T-cell (primary cell): ENCODE results near the gene PRICKLE2. TPM values are rescaled to one million over a fixed set of nuclear protein-coding genes. Genes with fewer than 3 reads are reported as not detected.

Source experiments
- ATAC-seq, 4 experiments: fragments of 200-7000 bp in 3 of 4; fragments of 150-1000 bp in 1 of 4; cut with Tn5 transposase; replicated peaks in 1 of 4; 1 replicate in 3 of 4; 2 replicates in 1 of 4; pipeline ENCODE4 v1.10.0; 2021; ENCODE audit warnings: moderate library complexity in 3 of 4, mild to moderate bottlenecking in 2 of 4, moderate number of reproducible peaks in 1 of 4
- CTCF ChIA-PET, 2 donors: fragments of 300-600 bp; sonication (Branson Sonifier 250); formaldehyde crosslinking; loops; one replicate each; lab custom pipeline; 2022; ENCODE audit warnings: antibody characterized with exemption in 2 of 2; lab: Charles Lee
- POLR2A ChIA-PET, 2 donors: fragments of 300-600 bp; sonication (Branson Sonifier 250); formaldehyde crosslinking; loops; one replicate each; lab custom pipeline; 2022; ENCODE audit warnings: antibody characterized with exemption in 2 of 2; lab: Charles Lee
- DNase-seq, 35 experiments: peaks; one replicate each; pipeline versions ENCODE4 v3.0.0 to v3.0.0-alpha.2; 2013 to 2023
- H3K27ac ChIP-seq: one replicate; pipeline ENCODE4 v1.5.1; 2013; ENCODE audit warnings: low read length
- H3K27me3 ChIP-seq, 2 experiments: replicated peaks in 1 of 2; 1 replicate in 1 of 2; 2 replicates in 1 of 2; pipeline versions ENCODE4 v1.6.1 to v1.7.0; 2013; ENCODE audit warnings: low read length in 1 of 2, mixed read lengths in 1 of 2; ENCODE audit not compliant: control insufficient read depth in 2 of 2, insufficient read depth in 2 of 2; ENCODE audit errors: extremely low read depth in 1 of 2
- H3K36me3 ChIP-seq, 2 donors: 1 replicate in 1 of 2; 2 replicates in 1 of 2; pipeline versions ENCODE4 v1.6.1 to v1.7.0; 2013; ENCODE audit warnings: low read length in 1 of 2; ENCODE audit not compliant: control insufficient read depth in 2 of 2, insufficient read depth in 1 of 2; ENCODE audit errors: extremely low read depth in 1 of 2
- H3K4me1 ChIP-seq, 2 experiments: 1 replicate in 1 of 2; 2 replicates in 1 of 2; pipeline versions ENCODE4 v1.6.1 to v1.7.0; 2013; ENCODE audit warnings: low read length in 2 of 2, mixed read lengths in 1 of 2; ENCODE audit not compliant: insufficient read depth in 2 of 2, control insufficient read depth in 1 of 2; ENCODE audit errors: extremely low read depth in 1 of 2
- H3K4me3 ChIP-seq, 2 donors: 1 replicate in 1 of 2; 2 replicates in 1 of 2; pipeline versions ENCODE4 v1.5.1 to v1.7.0; 2013; ENCODE audit warnings: mild to moderate bottlenecking in 2 of 2, low read length in 1 of 2, moderate library complexity in 1 of 2; ENCODE audit not compliant: control insufficient read depth in 1 of 2; ENCODE audit errors: extremely low read depth in 1 of 2
- H3K9me3 ChIP-seq: 2 replicates; pipeline ENCODE4 v1.7.0; 2013
- H3K27ac Mint-ChIP-seq, 2 donors: one replicate each; pipeline ENCODE4 v1.8.0; 2020 to 2021; ENCODE audit warnings: mild to moderate bottlenecking in 2 of 2, mixed read lengths in 2 of 2
- H3K27me3 Mint-ChIP-seq, 2 donors: one replicate each; pipeline ENCODE4 v1.8.0; 2021 to 2022; ENCODE audit warnings: mixed read lengths in 2 of 2
- H3K36me3 Mint-ChIP-seq: one replicate; pipeline ENCODE4 v1.8.0; 2021; ENCODE audit warnings: mixed read lengths
- H3K4me1 Mint-ChIP-seq, 3 donors: one replicate each; pipeline ENCODE4 v1.8.0; 2020 to 2022; ENCODE audit warnings: mixed read lengths in 3 of 3, mild to moderate bottlenecking in 1 of 3
- H3K4me3 Mint-ChIP-seq, 3 donors: one replicate each; pipeline ENCODE4 v1.8.0; 2020 to 2022; ENCODE audit warnings: mild to moderate bottlenecking in 3 of 3, mixed read lengths in 3 of 3, moderate library complexity in 3 of 3
- H3K9me3 Mint-ChIP-seq, 3 donors: one replicate each; pipeline ENCODE4 v1.8.0; 2020 to 2022; ENCODE audit warnings: mixed read lengths in 3 of 3
- WGBS: methylation state at CpG from one replicate; pipeline ENCODE4 v1.1.5; 2013; ENCODE audit warnings: missing lambda C conversion rate; ENCODE audit not compliant: insufficient coverage; 5-methylcytosine and 5-hydroxymethylcytosine counted together
- total RNA-seq, 35 experiments: library from RNA in 6 of 35; stranded (reverse) in 6 of 35; fragments of 120-200 nt in 1 of 35; gene quantifications; one replicate each; pipeline versions ENCODE4 v1.2.1 to v1.2.4 and lab custom pipeline; 2013 to 2026

The PRICKLE2 gene
- total RNA-seq, 5 donors from 2014 or later (not counting 1 experiment from before 2014, with no cell fraction given), result 0.06 to 0.13 (median 0.09) TPM; not detected in 2

DNA sequence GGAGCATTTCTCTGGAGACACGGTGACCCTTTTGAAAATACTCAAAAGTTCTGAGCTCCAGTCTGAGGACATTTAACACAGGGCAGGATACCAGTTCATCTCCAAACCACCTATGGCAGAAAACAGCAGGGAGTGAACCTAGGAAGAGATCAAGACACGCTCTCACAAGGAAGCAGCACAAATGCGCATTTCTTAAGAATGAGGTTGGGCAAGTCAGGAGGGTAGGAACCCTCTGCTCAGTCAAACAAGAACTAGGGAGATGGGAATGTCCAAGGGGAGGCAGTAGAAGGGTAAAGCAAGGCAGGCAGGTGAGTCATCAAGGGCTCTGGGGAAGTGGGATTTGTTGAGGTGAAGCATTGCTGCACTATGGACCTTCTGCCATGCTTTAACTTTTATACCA, 141.7 kb downstream of the PRICKLE2 start:
- H3K4me1 Mint-ChIP-seq, result no peaks in the 10 kb centered on the region
- H3K4me1 ChIP-seq, result no peaks in the 10 kb centered on the region
- H3K4me3 ChIP-seq, result no peak overlapping the region
- no peak overlapping the region for H3K4me3 Mint-ChIP-seq
- DNase-seq, result no peak
- no peak overlapping the region for H3K27ac ChIP-seq
- CTCF ChIA-PET, result no interaction called here
- H3K27ac Mint-ChIP-seq, result no peak overlapping the region
- no peak for ATAC-seq
- peaks cover 4 to 24% of the 10 kb centered on the region in 2 donors for H3K27me3 Mint-ChIP-seq
- H3K27me3 ChIP-seq, result no peaks in the 10 kb centered on the region
- no peaks in the 10 kb centered on the region for H3K36me3 ChIP-seq
- H3K9me3 ChIP-seq, result no peaks in the 10 kb centered on the region
- 45% methylated on average over 3 of the region's 3 CpGs for WGBS
- POLR2A ChIA-PET, result no interaction called here
- H3K36me3 Mint-ChIP-seq, result no peaks in the 10 kb centered on the region
- no peaks in the 10 kb centered on the region for H3K9me3 Mint-ChIP-seq

DNA sequence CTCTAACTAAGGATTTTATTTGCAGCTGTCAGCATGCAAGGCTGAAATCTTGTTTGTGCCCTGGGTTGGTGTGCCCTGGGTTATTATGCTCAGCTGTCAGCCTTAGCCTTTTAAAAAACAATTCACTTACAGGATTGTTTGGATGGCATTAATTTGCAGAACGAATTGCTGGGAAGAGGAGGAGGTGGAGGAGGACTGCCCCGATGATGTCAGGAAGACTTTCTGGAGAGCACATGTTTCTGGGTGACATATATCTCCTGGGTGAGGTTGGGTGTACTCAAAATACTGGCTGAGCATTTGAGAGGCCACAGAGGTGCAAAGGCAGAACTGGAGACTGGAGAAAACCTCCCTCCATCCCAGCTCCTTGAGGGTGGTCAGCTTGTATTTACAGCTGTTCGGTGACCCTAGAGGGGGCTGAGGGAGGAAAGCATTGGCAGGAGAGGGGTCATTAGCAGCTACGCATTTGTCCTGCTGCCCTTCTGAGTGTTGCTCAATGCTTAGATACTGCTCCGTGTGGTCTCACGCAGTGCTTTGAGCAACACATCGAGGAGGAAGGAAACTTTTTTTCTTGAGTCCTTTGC, 142.2 kb downstream of the PRICKLE2 start:
- WGBS, result 55% methylated on average over 2 of the region's 7 CpGs
- no peaks in the 10 kb centered on the region for H3K36me3 ChIP-seq
- H3K27me3 Mint-ChIP-seq, result peaks cover 4 to 26% of the 10 kb centered on the region in 2 donors
- H3K27me3 ChIP-seq, result peaks cover 0 to 3% of the 10 kb centered on the region in 2 experiments
- H3K27ac ChIP-seq, result no peak overlapping the region
- ChIA-PET CTCF (interaction anchor here in 1 of 2 donors (0.6 kb wide), 1 partner anchor 61 kb away, joined by 3 read pairs; no protein-coding TSS in a partner anchor), POLR2A (no interaction called here)
- H3K27ac Mint-ChIP-seq, result no peak overlapping the region
- DNase-seq, result no peak
- no peak overlapping the region for H3K4me3 ChIP-seq
- no peaks in the 10 kb centered on the region for H3K9me3 ChIP-seq
- no peaks in the 10 kb centered on the region for H3K36me3 Mint-ChIP-seq
- H3K4me1 ChIP-seq, result no peaks in the 10 kb centered on the region
- ATAC-seq, result no peak
- H3K4me3 Mint-ChIP-seq, result no peak overlapping the region
- no peaks in the 10 kb centered on the region for H3K4me1 Mint-ChIP-seq
- no peaks in the 10 kb centered on the region for H3K9me3 Mint-ChIP-seq

DNA sequence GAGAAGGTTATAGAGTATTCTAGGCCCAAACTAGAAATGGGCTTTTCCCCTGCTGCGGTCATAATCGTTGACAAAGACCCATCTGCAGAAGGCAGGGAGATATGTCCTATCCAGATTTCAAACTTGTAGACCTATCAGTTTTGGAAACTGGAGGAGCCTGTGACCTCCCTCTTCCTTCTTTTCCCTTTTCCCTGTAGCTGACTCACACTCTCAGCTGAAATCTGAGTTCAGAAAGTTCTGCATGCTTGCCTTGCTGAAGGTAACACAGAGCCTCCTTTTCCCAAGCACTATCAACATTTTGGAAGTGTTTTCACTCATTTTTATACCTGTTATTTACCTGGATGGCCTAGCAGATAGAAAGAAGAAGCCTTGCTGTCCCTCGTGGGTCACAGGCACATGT, 142.9 kb downstream of the PRICKLE2 start:
- ChIA-PET CTCF (no interaction called here), POLR2A (no interaction called here)
- Histone ChIP-seq H3K4me1 (no peaks in the 10 kb centered on the region), H3K27me3 (peaks cover 0 to 3% of the 10 kb centered on the region in 2 experiments), H3K36me3 (no peaks in the 10 kb centered on the region), H3K9me3 (no peaks in the 10 kb centered on the region), H3K27ac (no peak overlapping the region), H3K4me3 (no peak overlapping the region)
- WGBS, result 94% methylated on average over 2 of the region's 3 CpGs
- H3K27me3 Mint-ChIP-seq, result peaks cover 4 to 27% of the 10 kb centered on the region in 2 donors
- no peak overlapping the region for H3K4me3 Mint-ChIP-seq
- ATAC-seq (no peak), DNase-seq (no peak)
- no peak overlapping the region for H3K27ac Mint-ChIP-seq
- no peaks in the 10 kb centered on the region for H3K9me3 Mint-ChIP-seq
- no peaks in the 10 kb centered on the region for H3K4me1 Mint-ChIP-seq
- H3K36me3 Mint-ChIP-seq, result no peaks in the 10 kb centered on the region

DNA sequence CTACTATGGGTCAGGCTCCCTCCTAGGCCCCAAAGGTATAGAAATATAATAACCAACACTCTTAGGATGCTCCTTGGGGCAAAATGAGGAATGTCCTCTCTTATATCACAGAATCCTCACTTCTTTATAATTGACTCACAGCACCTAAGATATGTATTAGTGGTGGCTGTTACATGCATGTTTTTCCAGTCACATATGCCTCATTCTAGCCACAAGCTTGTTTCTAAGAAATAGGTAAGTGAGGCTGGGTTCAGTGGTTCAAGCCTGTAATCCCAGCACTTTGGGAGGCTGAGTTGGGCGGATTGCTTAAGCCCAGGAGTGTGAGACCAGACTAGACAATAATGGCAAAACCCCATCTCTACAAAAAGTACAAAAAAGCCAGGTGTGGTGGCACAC, 144.0 kb downstream of the PRICKLE2 start:
- ChIA-PET CTCF (no interaction called here), POLR2A (interaction anchor here (0.5 to 0.7 kb wide), 2 partner anchors 74 to 220 kb away, joined by 5 read pairs; no protein-coding TSS in a partner anchor)
- H3K27me3 ChIP-seq, result peaks cover 0 to 3% of the 10 kb centered on the region in 2 experiments
- no peaks in the 10 kb centered on the region for H3K4me1 ChIP-seq
- Mint-ChIP-seq H3K4me1 (no peaks in the 10 kb centered on the region), H3K4me3 (no peak overlapping the region), H3K27me3 (peaks cover 4 to 26% of the 10 kb centered on the region in 2 donors), H3K9me3 (no peaks in the 10 kb centered on the region), H3K27ac (no peak overlapping the region), H3K36me3 (no peaks in the 10 kb centered on the region)
- H3K9me3 ChIP-seq, result no peaks in the 10 kb centered on the region
- whole genome bisulfite sequencing, result no CpG with 5 or more reads among the region's 1 CpG
- no peaks in the 10 kb centered on the region for H3K36me3 ChIP-seq
- no peak overlapping the region for H3K27ac ChIP-seq
- no peak for ATAC-seq
- no peak overlapping the region for H3K4me3 ChIP-seq
- no peak for DNase-seq

DNA sequence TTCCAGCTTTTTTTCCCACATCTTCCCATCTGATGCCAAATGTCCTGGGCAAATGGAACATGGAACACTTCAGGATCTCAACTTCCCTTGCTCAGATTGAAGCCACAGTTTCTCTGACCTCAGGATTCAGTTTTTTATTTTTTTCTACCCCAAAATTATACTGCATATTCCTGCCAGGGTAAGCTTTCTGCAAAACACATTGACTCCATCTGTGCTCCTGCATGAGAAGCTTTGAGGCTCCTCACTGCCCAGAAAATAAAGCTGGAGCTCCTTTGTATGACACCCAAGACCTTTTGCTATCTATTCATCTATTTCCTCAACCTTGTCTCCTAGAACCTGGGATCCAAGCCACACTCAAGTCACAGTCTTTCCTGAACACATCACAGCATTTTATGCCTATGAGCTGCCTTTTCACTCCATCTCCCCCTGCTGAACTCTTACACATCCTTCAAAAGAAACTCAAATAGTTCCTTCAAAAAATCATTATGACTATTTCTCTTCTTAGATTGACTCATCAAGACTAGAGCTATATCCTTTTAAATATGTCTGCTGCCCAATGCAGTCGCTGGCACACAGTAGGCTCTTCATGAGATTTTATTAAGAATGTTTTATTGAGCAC, 144.5 kb downstream of the PRICKLE2 start:
- peaks cover 5 to 29% of the 10 kb centered on the region in 2 donors for H3K27me3 Mint-ChIP-seq
- H3K4me1 Mint-ChIP-seq, result no peaks in the 10 kb centered on the region
- WGBS, result no CpG with 5 or more reads among the region's 1 CpG
- no peak for ATAC-seq
- POLR2A ChIA-PET, result interaction anchor here (0.5 to 0.7 kb wide), 2 partner anchors 74 to 220 kb away, joined by 5 read pairs; no protein-coding TSS in a partner anchor
- no peaks in the 10 kb centered on the region for H3K36me3 ChIP-seq
- no peak for DNase-seq
- no peak overlapping the region for H3K27ac ChIP-seq
- no peak overlapping the region for H3K27ac Mint-ChIP-seq
- H3K4me3 Mint-ChIP-seq, result no peak overlapping the region
- CTCF ChIA-PET, result no interaction called here
- H3K4me3 ChIP-seq, result no peak overlapping the region
- no peaks in the 10 kb centered on the region for H3K36me3 Mint-ChIP-seq
- H3K9me3 Mint-ChIP-seq, result no peaks in the 10 kb centered on the region
- H3K9me3 ChIP-seq, result no peaks in the 10 kb centered on the region
- no peaks in the 10 kb centered on the region for H3K4me1 ChIP-seq
- H3K27me3 ChIP-seq, result peaks cover 0 to 3% of the 10 kb centered on the region in 2 experiments

DNA sequence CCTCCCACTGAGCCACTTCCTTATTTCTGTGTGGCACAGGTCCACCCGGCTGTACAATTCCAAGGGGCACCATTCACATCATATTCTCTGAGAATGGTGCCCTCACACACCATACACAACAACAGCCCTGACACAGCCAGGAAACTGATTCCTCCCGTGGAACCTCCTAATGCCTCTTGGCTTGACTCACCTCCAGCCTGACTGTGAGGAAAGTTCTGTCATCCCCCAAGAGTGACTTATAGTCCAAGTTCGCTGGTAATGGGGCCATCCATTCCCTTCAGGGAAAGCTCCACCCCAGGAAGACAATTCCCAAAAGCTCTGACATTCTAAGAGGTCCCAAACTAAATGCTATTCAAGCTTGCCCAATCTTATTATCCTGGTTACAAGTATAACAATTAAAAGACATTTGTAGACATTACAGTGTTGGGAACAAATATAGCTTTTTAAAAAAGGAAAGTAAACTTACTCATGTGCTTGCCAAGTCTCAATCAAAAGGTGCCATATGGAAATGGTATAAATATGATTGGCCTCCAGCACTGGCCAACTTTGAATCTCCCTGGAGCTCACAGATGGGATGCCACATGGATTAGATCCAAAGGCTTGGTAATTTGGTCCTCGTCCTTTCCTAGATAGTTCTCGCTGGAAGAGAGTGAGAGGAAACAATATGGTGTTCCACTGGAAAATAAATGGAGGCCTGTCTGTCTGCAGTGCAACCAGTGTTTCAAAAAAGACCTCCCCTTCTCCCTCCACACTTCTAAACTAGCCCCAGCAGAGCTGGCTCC, 145.7 kb downstream of the PRICKLE2 start:
- POLR2A ChIA-PET, result no interaction called here
- 89% methylated on average over 1 of the region's 5 CpGs for WGBS
- Mint-ChIP-seq H3K36me3 (no peaks in the 10 kb centered on the region), H3K27ac (no peak overlapping the region), H3K9me3 (no peaks in the 10 kb centered on the region), H3K27me3 (peaks cover 6 to 29% of the 10 kb centered on the region in 2 donors), H3K4me3 (no peak overlapping the region), H3K4me1 (no peaks in the 10 kb centered on the region)
- Histone ChIP-seq H3K36me3 (no peaks in the 10 kb centered on the region), H3K27ac (no peak overlapping the region), H3K27me3 (peaks cover 0 to 3% of the 10 kb centered on the region in 2 experiments), H3K9me3 (no peaks in the 10 kb centered on the region), H3K4me1 (no peaks in the 10 kb centered on the region), H3K4me3 (no peak overlapping the region)
- CTCF ChIA-PET, result no interaction called here
- ATAC-seq, result no peak
- DNase-seq, result no peak
